GM12878 (cell line): Measurements from ENCODE around the gene FAM20A. TPM values are rescaled to one million over a fixed set of nuclear protein-coding genes. Genes with fewer than 3 reads are reported as not detected.

Experiments
- ATAC-seq: fragments of 200-7000 bp; cut with Tn5 transposase; 3 replicates; pipeline ENCODE4 v1.9.1; 2020; ENCODE audit warnings: mild to moderate bottlenecking, moderate library complexity
- BruUV-seq: library from RNA; stranded (reverse); fragments of 400-500 nt; replicated peaks from 2 replicates; lab custom pipeline; 2021; lab: Mats Ljungman, UMichigan
- CTCF ChIA-PET: fragments of 300-600 bp; sonication (Branson Sonifier 250); formaldehyde crosslinking; extraction: SDS; loops from one replicate; lab custom pipeline; 2021; ENCODE audit warnings: inconsistent platforms; lab: Yijun Ruan, JAX
- POLR2A ChIA-PET: fragments of 350-600 bp; formaldehyde crosslinking; extraction: SDS; loops from one replicate; lab custom pipeline; 2021; ENCODE audit warnings: inconsistent platforms; lab: Charles Lee
- RAD21 ChIA-PET: fragments of 300-600 bp; sonication (Branson Sonifier 250); formaldehyde crosslinking; loops from one replicate; lab custom pipeline; 2023; ENCODE audit warnings: antibody characterized with exemption; ENCODE audit not compliant: unreplicated experiment; lab: Charles Lee
- SMC1A ChIA-PET: fragments of 300-600 bp; sonication (Branson Sonifier 250); formaldehyde crosslinking; loops from one replicate; lab custom pipeline; 2023; ENCODE audit not compliant: unreplicated experiment, uncharacterized antibody; lab: Charles Lee
- DNase-seq: peaks from one replicate; pipeline ENCODE4 v3.0.0-alpha.2; 2011; ENCODE audit warnings: low read depth, low spot score
- FAIRE-seq: peaks from 3 replicates; lab custom pipeline; 2011; peaks lifted over from hg19 to GRCh38; lab: Jason Lieb, UNC
- H2AFZ ChIP-seq: 2 replicates; pipeline ENCODE4 v1.6.0; 2011; ENCODE audit warnings: low read depth, low read length, control low read depth; ENCODE audit not compliant: control insufficient read depth
- H3K27ac ChIP-seq: 2 replicates; pipeline ENCODE4 v1.5.1; 2011; ENCODE audit warnings: control low read depth; ENCODE audit not compliant: control insufficient read depth, insufficient read depth
- H3K27me3 ChIP-seq, 2 experiments: replicated peaks in 1 of 2; 2 replicates each; pipeline versions ENCODE4 v1.6.0 to v1.6.1; 2011; ENCODE audit warnings: low read length in 1 of 2; ENCODE audit not compliant: control insufficient read depth in 2 of 2, insufficient read depth in 2 of 2
- H3K36me3 ChIP-seq, 2 experiments: 2 replicates each; pipeline ENCODE4 v1.5.1; 2011; ENCODE audit warnings: low read length in 1 of 2; ENCODE audit not compliant: control insufficient read depth in 2 of 2, insufficient read depth in 2 of 2
- H3K4me1 ChIP-seq: 2 replicates; pipeline ENCODE4 v1.6.1; 2011; ENCODE audit warnings: mild to moderate bottlenecking, low read length, moderate library complexity, mixed read lengths; ENCODE audit not compliant: control insufficient read depth, insufficient read depth
- H3K4me2 ChIP-seq: 2 replicates; pipeline ENCODE4 v1.6.0; 2011; ENCODE audit warnings: control low read depth; ENCODE audit not compliant: control insufficient read depth, insufficient read depth
- H3K4me3 ChIP-seq: fragments of 200-600 bp; sonication (generic); 2 replicates; pipeline ENCODE4 v1.5.1; 2016
- H3K79me2 ChIP-seq: 2 replicates; pipeline ENCODE4 v1.6.0; 2011; ENCODE audit warnings: low read length; ENCODE audit not compliant: control insufficient read depth, insufficient read depth
- H3K9ac ChIP-seq: 2 replicates; pipeline ENCODE4 v1.8.0; 2011; ENCODE audit warnings: low read length, control low read depth, mixed read lengths; ENCODE audit not compliant: control insufficient read depth, insufficient read depth
- H3K9me3 ChIP-seq: replicated peaks from 3 replicates; pipeline ENCODE4 v1.5.1; 2011; ENCODE audit warnings: mild to moderate bottlenecking, low read length; ENCODE audit not compliant: control insufficient read depth, insufficient read depth
- H4K20me1 ChIP-seq: 2 replicates; pipeline ENCODE4 v1.6.0; 2011; ENCODE audit not compliant: control insufficient read depth, insufficient read depth
- BMI1 ChIP-seq: fragments of 450-650 bp; IDR thresholded peaks from 2 replicates; pipeline ENCODE4 v1.6.1; 2016; ENCODE audit warnings: mild to moderate bottlenecking, moderate library complexity, borderline replicate concordance
- DPF2 ChIP-seq: fragments of 450-650 bp; IDR thresholded peaks from 2 replicates; pipeline ENCODE4 v1.6.1; 2017; ENCODE audit warnings: mild to moderate bottlenecking
- EED ChIP-seq: sonication (generic); IDR thresholded peaks from 2 replicates; pipeline ENCODE4 v1.6.1; 2016; ENCODE audit warnings: antibody characterized with exemption, low read depth
- ESRRA ChIP-seq: IDR thresholded peaks from 2 replicates; pipeline ENCODE4 v1.6.1; 2012; ENCODE audit warnings: mild to moderate bottlenecking, low read length, improper control_type of control experiment
- FOXK2 ChIP-seq: fragments of 450-650 bp; IDR thresholded peaks from 2 replicates; pipeline ENCODE4 v1.6.1; 2017; ENCODE audit warnings: mild to moderate bottlenecking, moderate library complexity
- IRF4 ChIP-seq: IDR thresholded peaks from 2 replicates; pipeline ENCODE4 v1.6.1; 2011; ENCODE audit warnings: low read depth, low read length
- IRF5 ChIP-seq: fragments of 450-650 bp; IDR thresholded peaks from 2 replicates; pipeline ENCODE4 v1.6.1; 2017; ENCODE audit warnings: borderline replicate concordance
- MTA3 ChIP-seq: IDR thresholded peaks from 2 replicates; pipeline ENCODE4 v1.6.1; 2012; ENCODE audit warnings: low read length, inconsistent platforms, borderline replicate concordance
- NR2C2 ChIP-seq: IDR thresholded peaks from 2 replicates; pipeline ENCODE4 v1.6.1; 2011; ENCODE audit warnings: borderline replicate concordance, low read depth; ENCODE audit not compliant: control insufficient read depth, insufficient read length
- POLR2AphosphoS2 ChIP-seq: IDR thresholded peaks from 2 replicates; pipeline ENCODE4 v1.6.1; 2011; ENCODE audit warnings: low read depth, mild to moderate bottlenecking, low read length, improper control_type of control experiment, moderate library complexity
- RAD21 ChIP-seq: IDR thresholded peaks from 2 replicates; pipeline ENCODE4 v1.6.1; 2011; ENCODE audit warnings: mild to moderate bottlenecking, low read depth, low read length, moderate library complexity; ENCODE audit not compliant: insufficient read depth
- SKIL ChIP-seq: fragments of 450-650 bp; IDR thresholded peaks from 2 replicates; pipeline ENCODE4 v1.6.1; 2017; ENCODE audit warnings: mild to moderate bottlenecking, low read depth, inconsistent platforms; ENCODE audit not compliant: poor library complexity, severe bottlenecking
- SRF ChIP-seq, 2 experiments: IDR thresholded peaks; 2 replicates each; pipeline ENCODE4 v1.6.1; 2011; ENCODE audit warnings: low read depth in 2 of 2, low read length in 2 of 2, mild to moderate bottlenecking in 1 of 2, moderate library complexity in 1 of 2
- TCF3 ChIP-seq: IDR thresholded peaks from 2 replicates; pipeline ENCODE4 v1.6.1; 2012; ENCODE audit warnings: low read depth, mild to moderate bottlenecking, low read length, borderline replicate concordance; ENCODE audit not compliant: insufficient read depth
- WGBS: methylation state at CpG from one replicate; pipeline ENCODE4 v1.1.6; 2016; ENCODE audit warnings: low lambda C conversion rate; ENCODE audit not compliant: insufficient replicate concordance, insufficient coverage; ENCODE audit errors: missing lambda C conversion rate; 5-methylcytosine and 5-hydroxymethylcytosine counted together
- in situ Hi-C: fragments of 300-500 bp; cut with MboI; formaldehyde crosslinking; loops from 9 replicates; pipeline ENCODE4 v1.14.3; 2018; ENCODE audit warnings: mixed read lengths
- intact Hi-C: fragments of 100-400 bp; cut with micrococcal nuclease; formaldehyde crosslinking; loops from one replicate; pipeline ENCODE4 v1.14.2; 2022; ENCODE audit not compliant: unreplicated experiment
- polyA plus RNA-seq, 11 experiments: library from polyadenylated mRNA; depleted of rRNA in 4 of 11; unstranded in 6 of 11; stranded (reverse) in 5 of 11; fragments of >200 nt; fragmentation: Nextera tagmentation in 4 of 11; fragmentation: Illumina TruSeq in 1 of 11; extraction: Ambion mirVana in 4 of 11; extraction: Trizol in 1 of 11; gene quantifications; 1 replicate in 1 of 11; 2 replicates in 10 of 11; pipeline versions ENCODE4 v1.2.1 to v1.2.3, GENCODE V29; 2011 to 2016; ENCODE audit warnings: inconsistent platforms in 2 of 11, missing spikeins in 2 of 11, low read depth in 1 of 11
- total RNA-seq, 4 experiments: library from RNA; depleted of rRNA in 3 of 4; stranded (reverse); fragments of >200 nt in 3 of 4; fragmentation: Illumina TruSeq in 1 of 4; extraction: Trizol in 1 of 4; gene quantifications; 2 replicates each; pipeline versions ENCODE4 v1.2.1 to v1.2.3, GENCODE V29; 2013 to 2021

The FAM20A gene
- total and polyA plus RNA-seq, 10 of the 15 experiments (the other 5 are each of a cell fraction or from before 2014, with no cell fraction given) = 0.13 TPM; not detected in 9

- Histone ChIP-seq H3K4me1 (no peaks in the 10 kb centered on the region), H2AFZ (no peak overlapping the region), H4K20me1 (no peaks in the 10 kb centered on the region), H3K79me2 (no peaks in the 10 kb centered on the region), H3K9ac (no peak overlapping the region), H3K36me3 (no peaks in the 10 kb centered on the region), H3K9me3 (no peaks in the 10 kb centered on the region), H3K27me3 (no peaks in the 10 kb centered on the region)
- in situ Hi-C loops = no loop called here
- ATAC-seq = no peak
- BruUV-seq = no TSS peak
- ChIA-PET POLR2A (no interaction called here), SMC1A (no interaction called here), RAD21 (no interaction called here)
- intact Hi-C loops = no loop called here
- TF ChIP-seq IRF4 = no peak
- TF ChIP-seq, all 136 proteins: peak for 0
- DNase-seq (no peak), FAIRE-seq (no peak)
- CTCF ChIA-PET = no interaction called here
- H3K4me3 ChIP-seq = no peak overlapping the region
- WGBS = 4% methylated on average over 3 of the region's 3 CpGs
- no peak overlapping the region for H3K4me2 ChIP-seq
- H3K27ac ChIP-seq = no peak overlapping the region
Observed at GRCh38 chr17:68560966-68561720, 40.0 kb downstream of the FAM20A start.

GRCh38 chr17:68559316-68559715 is 41.9 kb downstream of the FAM20A start:
- H4K20me1 ChIP-seq = no peaks in the 10 kb centered on the region
- no peaks in the 10 kb centered on the region for H3K27me3 ChIP-seq
- H3K79me2 ChIP-seq = no peaks in the 10 kb centered on the region
- 0% methylated on average over 1 of the region's 1 CpG for WGBS
- H3K4me1 ChIP-seq = no peaks in the 10 kb centered on the region
- in situ Hi-C loops (no loop called here), intact Hi-C loops (no loop called here)
- no peak for DNase-seq
- no peak overlapping the region for H2AFZ ChIP-seq
- no peaks in the 10 kb centered on the region for H3K9me3 ChIP-seq
- ChIA-PET SMC1A (no interaction called here), RAD21 (no interaction called here), CTCF (no interaction called here), POLR2A (no interaction called here)
- FAIRE-seq = no peak
- no peaks in the 10 kb centered on the region for H3K36me3 ChIP-seq
- H3K4me3 ChIP-seq = no peak overlapping the region
- BruUV-seq = no TSS peak
- no peak overlapping the region for H3K4me2 ChIP-seq
- TF ChIP-seq NR2C2 = no peak
- TF ChIP-seq FOXK2 = no peak
- TF ChIP-seq MTA3 = no peak
- TF ChIP-seq SKIL = no peak
- TF ChIP-seq BMI1 = no peak
- no peak for TF ChIP-seq ESRRA
- no peak for TF ChIP-seq IRF5
- TF ChIP-seq EED = no peak
- no peak for TF ChIP-seq DPF2
- TF ChIP-seq SRF (IDR thresholded peaks at IDR 0.05; ENCODE audit: low read depth in 2 of 2, low read length in 2 of 2) = no peak
- no peak for TF ChIP-seq TCF3
- TF ChIP-seq RAD21 = no peak
- TF ChIP-seq POLR2AphosphoS2 = no peak
- ATAC-seq = no peak
- no peak overlapping the region for H3K9ac ChIP-seq
- H3K27ac ChIP-seq = no peak overlapping the region
